Lower leg skin (tissue), 4 donors: Measurements from ENCODE around the gene SLC43A2. TPM values are rescaled to one million over a fixed set of nuclear protein-coding genes. Genes with fewer than 3 reads are reported as not detected.
"Not testable (repeated sequence)": the region's sequence is repeated elsewhere in the genome, so short reads cannot be mapped to it uniquely, and the experiment has no call there.

Source experiments
- DNase-seq, 2 donors: peaks; one replicate each; pipeline ENCODE4 v3.0.0-alpha.2; 2019; ENCODE audit warnings: low spot score in 2 of 2
- H3K4me3 ChIP-seq: fragments of 200-600 bp; sonication (generic); 2 replicates; pipeline ENCODE4 v1.5.1; 2017; ENCODE audit warnings: mild to moderate bottlenecking, low read depth; ENCODE audit not compliant: poor library complexity, severe bottlenecking
- CTCF ChIP-seq, 3 donors: fragments of 450-650 bp; IDR thresholded peaks; one replicate each; pipeline ENCODE4 v1.5.1; 2016; ENCODE audit warnings: antibody characterized with exemption in 3 of 3, mild to moderate bottlenecking in 3 of 3, moderate library complexity in 2 of 3
- POLR2A ChIP-seq, 2 donors: fragments of 450-650 bp; IDR thresholded peaks; one replicate each; pipeline ENCODE4 v1.6.1; 2016 to 2017; ENCODE audit warnings: antibody characterized with exemption in 2 of 2, mild to moderate bottlenecking in 1 of 2, moderate library complexity in 1 of 2
- WGBS, 2 donors: methylation state at CpG; one replicate each; pipeline ENCODE4 v1.1.5; 2018; 5-methylcytosine and 5-hydroxymethylcytosine counted together
- intact Hi-C: fragments of 100-400 bp; cut with DNase I; formaldehyde crosslinking; loops from one replicate; pipeline ENCODE4 v1.15.0; 2023; ENCODE audit warnings: low total_unique reads
- total RNA-seq, 4 donors: library from RNA; depleted of rRNA; stranded (reverse); fragments of >200 nt; gene quantifications; one replicate each; pipeline ENCODE4 v1.1.0, GENCODE V29; 2016

SLC43A2 gene
- total RNA-seq, 4 donors from 2014 or later: 5.6 to 14.5 (median 9.6) TPM

GRCh38 chr17:1577182-1577581, 51.5 kb downstream of the SLC43A2 start:
- no peak overlapping the region for H3K4me3 ChIP-seq
- peak; percentile 88 to 97 for DNase-seq
- TF ChIP-seq POLR2A (IDR thresholded peaks at IDR 0.05): no peak
- no peak for TF ChIP-seq CTCF (IDR thresholded peaks at IDR 0.05)
- intact Hi-C loops: loop anchor here (10.0 kb wide), 1 partner anchor 68 kb away; the partner anchor contains the start of genes RILP and SCARF1
- 3 to 6% methylated on average over 8 to 12 of the region's 12 CpGs for WGBS, 2 donors

GRCh38 chr17:1576500-1576899, 52.1 kb downstream of the SLC43A2 start:
- intact Hi-C loops: loop anchor here (10.0 kb wide), 1 partner anchor 68 kb away; the partner anchor contains the start of genes RILP and SCARF1
- no peak for DNase-seq
- WGBS, 2 donors: 73 to 77% methylated on average over 14 to 15 of the region's 15 CpGs
- TF ChIP-seq POLR2A (IDR thresholded peaks at IDR 0.05): no peak
- TF ChIP-seq CTCF (IDR thresholded peaks at IDR 0.05): no peak
- no peak overlapping the region for H3K4me3 ChIP-seq

GRCh38 chr17:1574697-1575471, 53.8 kb downstream of the SLC43A2 start:
- intact Hi-C loops: loop anchor here (10.0 kb wide), 1 partner anchor 70 kb away; the partner anchor contains the start of genes RILP and SCARF1
- 36 to 45% methylated on average over 34 to 37 of the region's 45 CpGs for WGBS, 2 donors
- no peak overlapping the region for H3K4me3 ChIP-seq
- TF ChIP-seq CTCF (IDR thresholded peaks at IDR 0.05): no peak
- no peak for TF ChIP-seq POLR2A (IDR thresholded peaks at IDR 0.05)
- DNase-seq: peak in 1 of 2 donors; percentile 87

GRCh38 chr17:1573932-1574696, 54.5 kb downstream of the SLC43A2 start:
- WGBS, 2 donors: 24 to 28% methylated on average over 19 of the region's 19 CpGs
- no peak for TF ChIP-seq POLR2A (IDR thresholded peaks at IDR 0.05)
- peak in 1 of 3 donors; percentile 95 for TF ChIP-seq CTCF (IDR thresholded peaks at IDR 0.05)
- no peak overlapping the region for H3K4me3 ChIP-seq

GRCh38 chr17:1572646-1573045, 56.0 kb downstream of the SLC43A2 start:
- intact Hi-C loops: loop anchor here (10.0 kb wide), 1 partner anchor 72 kb away; the partner anchor contains the start of genes RILP and SCARF1
- not testable (repeated sequence) for DNase-seq, H3K4me3 ChIP-seq
- 72 to 74% methylated on average over 5 of the region's 5 CpGs for WGBS, 2 donors

More at GRCh38 chr17:1573932-1574696, 54.5 kb downstream of the SLC43A2 start:
- intact Hi-C loops: loop anchor here (10.0 kb wide), 1 partner anchor 71 kb away; the partner anchor contains the start of genes RILP and SCARF1
- DNase-seq: peak in 1 of 2 donors; percentile 96

- TF ChIP-seq POLR2A (IDR thresholded peaks at IDR 0.05): no peak
- TF ChIP-seq CTCF (IDR thresholded peaks at IDR 0.05): no peak
- no peak for DNase-seq
- H3K4me3 ChIP-seq: no peak overlapping the region
- intact Hi-C loops: loop anchor here (10.0 kb wide), 1 partner anchor 73 kb away; the partner anchor contains the start of genes RILP and SCARF1
- WGBS, 2 donors: 80 to 82% methylated on average over 18 of the region's 18 CpGs
Measured at GRCh38 chr17:1571341-1571704, 57.3 kb downstream of the SLC43A2 start.
